Kidney epithelial cell (primary cell): ENCODE data around the gene CORT. TPM values are rescaled to one million over a fixed set of nuclear protein-coding genes. Genes with fewer than 3 reads are reported as not detected.
"Not testable (repeated sequence)": the region's sequence is repeated elsewhere in the genome, so short reads cannot be mapped to it uniquely, and the experiment has no call there.

Experiments
- DNase-seq: peaks from one replicate; pipeline ENCODE4 v3.0.0-alpha.2; 2010; ENCODE audit warnings: low read depth
- H3K27me3 ChIP-seq: 2 replicates; pipeline ENCODE4 v1.6.0; 2011; ENCODE audit warnings: low read length; ENCODE audit not compliant: control insufficient read depth, insufficient read depth
- H3K36me3 ChIP-seq: 2 replicates; pipeline ENCODE4 v1.5.1; 2011; ENCODE audit warnings: low read length; ENCODE audit not compliant: control insufficient read depth, insufficient read depth
- H3K4me3 ChIP-seq: 2 replicates; pipeline ENCODE4 v1.5.1; 2011; ENCODE audit warnings: low read depth, mild to moderate bottlenecking, control low read depth, low read length
- total RNA-seq: library from RNA; depleted of rRNA; stranded (reverse); fragments of >200 nt; gene quantifications from 2 replicates; pipeline ENCODE4 v1.2.3, GENCODE V29; 2015
- TF ChIP-seq, protein P1 (sequence below): IDR thresholded peaks from 2 replicates; pipeline ENCODE4 v1.5.1; 2011; ENCODE audit warnings: mild to moderate bottlenecking, moderate library complexity, low read length, control low read depth, inconsistent platforms; ENCODE audit not compliant: insufficient read depth, poor library complexity, severe bottlenecking

CORT gene
- total RNA-seq, 1 donor from 2014 or later = not detected

DNA sequence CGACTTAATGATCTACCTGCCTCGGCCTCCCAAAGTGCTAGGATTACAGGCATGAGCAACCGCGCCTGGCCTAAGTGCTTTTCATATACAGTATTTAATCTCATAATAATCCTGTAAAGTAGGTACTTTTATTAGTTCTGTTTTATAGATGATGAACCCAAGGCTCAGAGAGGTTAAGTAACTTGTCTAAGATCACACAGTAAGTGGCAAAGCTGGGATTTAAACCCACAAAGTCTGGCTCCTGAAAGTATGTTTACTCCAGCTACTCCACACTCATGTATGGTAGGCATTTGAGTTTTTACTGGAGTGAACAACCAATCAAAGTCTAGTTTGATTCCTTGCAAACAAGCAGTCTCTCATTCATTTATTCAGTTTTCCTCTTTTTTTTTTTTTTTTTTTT, 20.2 kb downstream of the CORT start:
- Histone ChIP-seq H3K4me3 (no peak overlapping the region), H3K27me3 (no peaks in the 10 kb centered on the region), H3K36me3 (peaks cover 2% of the 10 kb centered on the region)
- no peak for DNase-seq
- TF ChIP-seq, protein P1, sequence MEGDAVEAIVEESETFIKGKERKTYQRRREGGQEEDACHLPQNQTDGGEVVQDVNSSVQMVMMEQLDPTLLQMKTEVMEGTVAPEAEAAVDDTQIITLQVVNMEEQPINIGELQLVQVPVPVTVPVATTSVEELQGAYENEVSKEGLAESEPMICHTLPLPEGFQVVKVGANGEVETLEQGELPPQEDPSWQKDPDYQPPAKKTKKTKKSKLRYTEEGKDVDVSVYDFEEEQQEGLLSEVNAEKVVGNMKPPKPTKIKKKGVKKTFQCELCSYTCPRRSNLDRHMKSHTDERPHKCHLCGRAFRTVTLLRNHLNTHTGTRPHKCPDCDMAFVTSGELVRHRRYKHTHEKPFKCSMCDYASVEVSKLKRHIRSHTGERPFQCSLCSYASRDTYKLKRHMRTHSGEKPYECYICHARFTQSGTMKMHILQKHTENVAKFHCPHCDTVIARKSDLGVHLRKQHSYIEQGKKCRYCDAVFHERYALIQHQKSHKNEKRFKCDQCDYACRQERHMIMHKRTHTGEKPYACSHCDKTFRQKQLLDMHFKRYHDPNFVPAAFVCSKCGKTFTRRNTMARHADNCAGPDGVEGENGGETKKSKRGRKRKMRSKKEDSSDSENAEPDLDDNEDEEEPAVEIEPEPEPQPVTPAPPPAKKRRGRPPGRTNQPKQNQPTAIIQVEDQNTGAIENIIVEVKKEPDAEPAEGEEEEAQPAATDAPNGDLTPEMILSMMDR = no peak

DNA sequence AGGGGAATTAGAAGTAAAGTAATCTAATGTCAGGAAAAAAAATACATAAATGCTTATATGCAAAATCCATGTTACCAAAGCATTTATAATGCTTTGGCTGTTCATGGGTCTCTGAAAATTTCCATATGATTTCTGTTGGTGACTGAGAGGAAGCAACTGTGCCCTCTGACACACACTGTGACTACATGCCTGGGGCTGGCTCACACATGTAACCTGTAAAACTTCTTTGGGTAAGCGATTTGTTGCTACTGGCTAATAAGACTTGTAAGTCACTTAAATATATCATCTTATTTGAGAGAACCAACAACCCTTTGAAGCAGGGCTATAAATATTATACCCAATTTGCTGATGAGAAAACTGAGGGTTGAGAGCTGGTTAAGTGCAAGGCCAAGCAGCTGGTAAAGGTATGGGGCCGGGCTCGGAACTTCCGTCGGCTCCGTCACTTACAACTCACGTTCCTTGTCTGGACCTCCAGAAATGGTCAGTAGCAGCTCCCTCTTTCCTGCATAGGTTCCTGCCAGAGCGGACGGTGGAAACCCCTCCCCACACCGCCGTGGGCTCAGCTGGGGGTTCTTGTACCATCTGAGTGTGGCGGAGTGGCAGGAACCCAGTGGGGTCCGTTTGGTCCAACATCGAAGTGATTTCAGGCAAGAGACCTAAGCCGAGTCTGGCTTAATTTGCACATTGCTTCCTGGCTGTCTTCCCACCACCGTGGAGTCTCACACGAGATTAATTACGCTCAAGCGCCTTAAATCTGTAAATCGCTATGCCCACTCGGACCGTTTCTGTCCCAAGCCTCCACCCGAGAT, 21.8 kb downstream of the CORT start:
- no peak for DNase-seq
- peaks cover 2% of the 10 kb centered on the region for H3K36me3 ChIP-seq
- H3K4me3 ChIP-seq = peak overlapping the region; percentile 70
- TF ChIP-seq, protein P1 = no peak
- H3K27me3 ChIP-seq = no peaks in the 10 kb centered on the region

DNA sequence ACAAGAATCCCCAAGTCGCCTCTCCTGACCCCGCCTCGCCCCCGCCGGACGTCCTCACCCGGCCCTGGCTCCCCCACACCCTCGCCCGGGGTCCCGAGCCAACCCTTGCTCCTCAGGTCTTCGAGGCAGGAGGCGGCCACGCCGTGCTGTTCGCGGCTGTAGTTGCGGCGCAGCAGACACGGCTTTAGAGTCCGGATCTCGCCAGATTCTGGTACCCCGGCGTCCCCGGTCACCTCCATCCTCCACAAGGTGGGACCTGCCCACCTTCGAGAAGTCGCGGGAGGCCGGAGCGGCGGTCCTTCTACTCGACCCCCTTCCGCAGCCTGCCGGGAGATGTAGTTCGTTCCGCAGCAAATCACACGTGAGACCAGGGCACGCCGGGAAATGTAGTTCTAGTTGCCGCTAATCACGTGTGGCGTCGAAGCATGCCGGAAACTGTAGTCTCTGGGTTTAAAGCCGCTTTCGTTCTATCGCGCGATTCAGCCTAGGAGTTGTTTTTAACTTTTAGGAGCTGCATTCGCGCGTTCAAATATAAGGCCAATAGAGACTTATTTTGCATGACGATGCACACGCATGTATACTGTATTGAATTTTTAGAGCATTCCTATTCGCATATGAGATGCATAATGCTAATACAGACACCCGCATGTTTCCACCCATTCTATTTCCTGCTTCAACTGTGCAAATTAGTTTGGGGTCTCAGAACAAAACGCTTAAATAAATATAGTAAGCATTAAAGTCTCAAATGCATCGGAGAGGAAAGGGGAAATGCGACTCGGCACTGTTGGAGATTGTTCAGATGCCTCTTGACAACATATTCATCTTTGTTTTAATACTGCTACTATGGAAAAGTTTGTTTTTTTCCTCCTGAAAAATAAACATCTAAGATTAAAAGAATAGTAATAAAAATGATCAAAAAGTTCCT, 22.7 kb downstream of the CORT start, which contains the start of gene DFFA:
Gene DFFA (minus strand): TSS at position 310 of the 925 bp plus-strand sequence. CDS start 71 bp downstream, at position 239.
- Histone ChIP-seq H3K36me3 (peaks cover 2% of the 10 kb centered on the region), H3K27me3 (no peaks in the 10 kb centered on the region), H3K4me3 (peak within 1 kb of the TSS; percentile 70)
- TF ChIP-seq, protein P1 = no peak
- DNase-seq = peak; percentile 90

DNA sequence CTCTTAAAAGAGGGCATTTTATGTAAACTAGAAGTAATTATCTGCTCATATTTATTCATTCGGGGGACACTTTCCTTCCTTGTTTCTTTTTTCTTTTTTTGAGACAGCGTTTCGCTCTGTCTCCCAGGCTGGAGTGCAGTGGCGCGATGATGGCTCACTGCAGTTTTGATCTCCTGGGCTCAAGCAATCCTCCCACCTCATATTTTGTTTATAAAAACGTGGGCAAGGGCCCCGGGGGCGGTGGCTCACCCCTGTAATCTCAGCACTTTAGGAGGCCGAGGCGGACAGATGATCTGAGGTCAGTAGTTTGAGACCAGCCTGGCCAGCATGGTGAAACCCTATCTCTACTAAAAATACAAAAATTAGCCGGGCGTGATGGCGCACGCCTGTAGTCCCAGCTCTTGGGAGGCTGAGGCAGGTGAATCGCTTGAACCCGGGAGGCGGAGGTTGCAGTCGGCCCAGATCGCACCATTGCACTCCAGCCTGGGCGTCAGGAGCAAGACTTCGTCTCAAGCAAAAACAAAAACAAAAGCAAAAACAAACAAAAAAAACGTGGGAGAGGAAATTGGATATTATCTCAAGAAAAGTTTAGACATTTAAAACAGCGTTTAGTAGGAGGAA, 23.4 kb downstream of the CORT start:
- TF ChIP-seq, protein P1 = no peak
- H3K4me3 ChIP-seq = no peak overlapping the region
- H3K27me3 ChIP-seq = no peaks in the 10 kb centered on the region
- DNase-seq = no peak
- no peaks in the 10 kb centered on the region for H3K36me3 ChIP-seq

DNA sequence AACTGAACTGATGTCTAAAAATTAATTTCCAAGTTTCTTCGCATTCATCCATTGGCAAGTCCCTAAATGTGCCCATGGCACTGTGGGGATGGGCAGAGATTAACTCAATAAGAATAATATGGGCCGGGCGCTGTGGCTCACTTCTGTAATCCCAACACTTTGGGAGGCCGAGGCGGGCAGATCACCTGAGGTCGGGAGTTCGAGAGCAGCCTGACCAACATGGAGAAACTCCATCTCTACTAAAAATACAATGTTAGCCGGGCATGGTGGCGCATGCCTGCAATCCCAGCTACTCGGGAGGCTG, 24.4 kb downstream of the CORT start:
- not testable (repeated sequence) for H3K36me3 ChIP-seq, DNase-seq, H3K27me3 ChIP-seq, H3K4me3 ChIP-seq
